Measurements from ENCODE around the gene PLCD3.

Gene PLCD3

DNA sequence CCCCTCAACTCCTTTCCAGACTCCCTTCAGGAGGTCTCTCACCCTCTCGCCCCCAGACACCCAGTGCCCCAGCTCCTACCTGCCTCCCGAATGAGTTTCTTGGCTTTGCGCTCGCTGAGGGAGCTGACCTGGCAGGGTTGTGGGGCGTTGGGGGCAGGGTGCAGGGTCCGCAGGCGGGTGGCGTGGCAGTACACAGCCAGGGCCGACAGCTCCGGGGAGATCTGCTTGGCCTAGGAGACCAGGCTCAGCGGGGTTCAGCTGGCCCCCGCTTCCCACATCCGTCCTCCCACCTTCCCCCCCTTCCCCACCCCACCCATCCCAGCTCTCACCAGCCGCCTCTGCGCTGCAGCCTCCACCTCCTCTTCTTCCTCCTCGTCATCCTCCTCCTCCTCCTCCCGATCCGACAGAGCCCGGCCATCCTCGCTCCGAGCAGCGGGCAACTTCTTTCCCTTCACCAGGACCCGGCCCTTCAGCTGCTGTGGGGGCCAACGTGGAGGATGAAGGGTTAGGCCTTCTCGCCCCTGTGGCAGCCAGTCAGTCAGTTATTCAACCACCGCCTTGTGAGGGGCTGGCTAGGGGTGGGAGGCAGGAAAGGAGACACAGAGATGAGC, 17.2 kb downstream of the PLCD3 start:
- DNase-seq, result no peak

DNA sequence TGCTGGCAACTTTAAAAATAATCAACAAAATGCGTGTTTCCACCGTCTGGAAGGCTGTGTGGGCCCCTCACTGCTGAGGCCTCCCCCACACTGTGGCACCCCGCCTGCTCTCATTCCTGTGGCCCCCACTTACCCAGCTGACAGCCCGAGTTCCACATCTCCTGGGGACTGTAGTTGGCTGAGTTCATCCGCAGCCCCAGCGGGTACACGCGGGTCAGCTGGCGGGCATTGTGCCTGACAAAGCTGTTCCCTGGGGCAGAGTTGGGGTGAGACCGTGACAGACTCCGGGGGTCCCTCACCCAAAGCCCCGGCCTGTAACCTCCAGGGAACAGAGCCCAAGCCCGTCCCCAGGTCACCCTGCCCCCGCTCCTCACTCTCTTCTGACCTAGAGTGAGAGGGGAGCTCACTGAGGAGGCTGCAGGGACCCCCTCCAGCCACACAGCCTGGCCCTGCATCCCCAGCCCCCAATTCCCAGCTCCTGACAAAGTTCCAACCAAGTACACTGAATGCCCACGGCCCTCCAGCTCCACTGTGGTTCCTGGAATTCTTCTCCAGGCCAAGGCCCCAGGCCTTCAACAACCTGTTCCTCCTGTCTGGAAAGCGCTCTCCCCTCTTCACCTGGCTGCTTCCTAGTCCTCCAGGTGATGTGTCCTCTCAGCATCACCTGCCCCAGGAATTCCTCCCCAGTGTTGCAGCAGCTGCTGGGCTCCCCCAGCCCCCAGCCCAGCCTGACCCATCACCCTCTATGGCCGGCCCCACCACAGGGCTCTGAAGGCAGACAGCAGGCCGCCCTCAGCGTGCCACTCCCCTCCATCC, 18.0 kb downstream of the PLCD3 start:
- DNase-seq, result no peak

DNA sequence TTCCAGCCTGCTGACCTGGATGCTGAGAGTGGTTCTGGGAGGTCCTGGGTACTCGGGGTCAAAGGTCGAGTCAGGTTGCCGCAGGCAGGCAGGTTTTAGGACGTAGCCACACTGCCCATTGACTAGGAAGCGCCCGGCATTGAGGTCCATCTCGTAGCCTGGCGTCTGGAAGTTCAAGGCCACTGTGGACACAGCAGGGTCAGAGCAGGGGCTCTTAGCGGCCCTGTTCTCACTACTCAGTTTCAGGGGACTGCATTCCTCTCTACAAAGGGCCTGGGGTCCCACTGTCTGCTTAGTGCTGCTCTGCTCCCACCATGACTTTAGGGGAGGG, 18.9 kb downstream of the PLCD3 start:
- DNase-seq, result no peak

DNA sequence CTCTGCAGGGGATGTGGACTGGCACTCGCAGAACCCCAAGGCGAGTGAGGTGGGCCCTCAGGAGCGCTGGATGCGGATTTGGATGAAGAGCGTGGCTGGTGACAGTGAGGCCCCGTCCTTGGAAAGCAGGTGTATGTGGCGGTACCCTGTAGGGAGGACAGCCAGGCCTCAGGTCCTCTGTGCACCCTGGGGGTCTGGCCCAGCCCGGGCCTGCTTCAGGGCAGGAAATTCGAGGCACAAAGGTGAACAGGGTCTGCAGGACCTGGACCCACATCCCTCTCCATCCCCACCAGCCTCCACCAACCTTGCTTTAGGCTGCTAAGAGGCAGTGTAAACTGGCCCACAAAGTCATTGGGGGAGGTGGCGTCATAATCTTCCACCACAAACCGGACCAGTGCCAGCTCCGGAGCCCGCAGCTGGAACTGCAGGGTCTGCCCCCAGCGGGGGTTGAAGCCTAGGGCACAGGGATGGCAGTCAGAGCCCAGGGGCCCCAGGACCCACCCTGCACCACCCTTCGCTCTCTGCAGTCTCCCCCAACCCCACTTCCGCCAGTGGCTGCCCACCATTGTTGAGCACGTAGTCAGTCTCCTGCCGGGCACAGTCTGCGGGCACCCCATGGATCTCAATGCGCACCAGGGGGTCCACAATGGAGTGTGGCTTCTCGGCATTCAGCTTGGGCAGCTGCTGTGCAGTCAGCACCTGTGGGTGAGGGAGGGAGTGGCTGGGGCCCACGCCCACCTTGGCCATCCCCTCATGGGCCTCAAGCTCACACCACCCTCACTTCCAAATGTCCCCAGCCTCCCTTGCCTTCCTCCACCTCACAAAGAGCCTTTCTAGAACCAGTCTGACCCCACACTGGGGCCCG, 19.5 kb downstream of the PLCD3 start:
- DNase-seq, result no peak

DNA sequence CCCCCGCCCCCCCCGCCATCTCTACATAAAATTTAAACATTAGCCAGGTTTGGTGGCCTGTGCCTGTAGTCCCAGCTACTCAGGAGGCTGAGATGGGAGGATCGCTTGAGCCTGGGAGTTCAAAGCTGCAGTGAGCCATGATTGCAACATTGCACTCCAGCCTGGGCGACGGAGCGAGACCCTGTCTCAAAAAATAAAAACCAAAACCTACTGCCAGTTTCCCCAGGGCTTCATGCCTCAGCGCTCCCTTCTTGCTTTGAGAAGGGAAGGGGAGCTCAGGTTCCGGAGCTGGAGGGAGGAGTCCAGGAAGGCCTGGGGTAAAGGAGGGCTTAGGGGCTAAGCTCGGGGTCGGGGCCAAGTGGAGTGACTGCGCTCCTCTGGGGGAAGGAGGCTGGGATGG, 20.5 kb downstream of the PLCD3 start:
- no peak for DNase-seq

DNA sequence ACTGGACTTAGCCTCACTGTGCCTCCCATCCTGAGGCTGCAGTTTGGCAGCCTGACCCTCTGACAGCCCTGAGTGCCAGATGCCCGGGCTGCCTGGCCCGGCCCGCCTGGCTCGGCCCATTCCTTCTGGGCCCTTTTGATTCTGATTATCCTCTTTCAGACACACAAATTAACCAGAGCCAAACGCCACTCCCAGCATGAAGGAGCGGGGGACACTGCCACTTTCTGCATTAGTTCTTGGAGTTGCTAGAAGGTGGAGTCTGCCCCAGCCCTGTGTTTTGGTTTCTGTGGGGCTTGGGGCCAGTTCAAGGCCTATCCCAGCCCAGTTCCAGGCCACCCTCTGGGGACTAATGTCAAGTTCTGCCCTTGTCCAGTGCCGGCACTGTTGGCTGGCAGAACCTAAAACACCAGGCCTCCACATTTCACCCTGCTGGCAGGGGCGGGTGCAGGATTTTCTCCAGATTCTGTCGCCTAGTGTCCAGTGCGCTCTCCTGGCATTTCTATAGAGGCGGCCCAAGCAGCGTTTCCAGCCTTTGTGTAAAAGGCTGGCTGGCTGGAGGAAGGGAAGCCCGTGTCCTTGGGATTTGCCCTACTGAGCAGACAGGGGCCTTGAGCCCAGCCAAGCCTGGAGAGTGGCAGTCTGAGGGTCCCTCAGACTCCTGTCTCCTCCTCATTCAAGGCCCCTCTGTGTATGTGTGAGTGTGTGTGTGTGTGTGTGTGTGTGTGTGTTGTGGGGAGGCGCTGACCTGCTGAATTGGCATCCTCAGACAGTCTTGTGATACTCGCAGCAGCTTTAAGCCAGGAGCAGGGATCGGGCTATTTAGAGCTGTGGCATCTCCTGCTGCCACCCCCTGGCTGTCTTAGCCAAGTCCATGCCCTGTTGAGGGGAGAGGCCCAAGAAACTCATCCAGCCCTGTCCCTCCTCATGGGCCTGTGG, 21.4 kb downstream of the PLCD3 start:
- DNase-seq, result no peak

DNA sequence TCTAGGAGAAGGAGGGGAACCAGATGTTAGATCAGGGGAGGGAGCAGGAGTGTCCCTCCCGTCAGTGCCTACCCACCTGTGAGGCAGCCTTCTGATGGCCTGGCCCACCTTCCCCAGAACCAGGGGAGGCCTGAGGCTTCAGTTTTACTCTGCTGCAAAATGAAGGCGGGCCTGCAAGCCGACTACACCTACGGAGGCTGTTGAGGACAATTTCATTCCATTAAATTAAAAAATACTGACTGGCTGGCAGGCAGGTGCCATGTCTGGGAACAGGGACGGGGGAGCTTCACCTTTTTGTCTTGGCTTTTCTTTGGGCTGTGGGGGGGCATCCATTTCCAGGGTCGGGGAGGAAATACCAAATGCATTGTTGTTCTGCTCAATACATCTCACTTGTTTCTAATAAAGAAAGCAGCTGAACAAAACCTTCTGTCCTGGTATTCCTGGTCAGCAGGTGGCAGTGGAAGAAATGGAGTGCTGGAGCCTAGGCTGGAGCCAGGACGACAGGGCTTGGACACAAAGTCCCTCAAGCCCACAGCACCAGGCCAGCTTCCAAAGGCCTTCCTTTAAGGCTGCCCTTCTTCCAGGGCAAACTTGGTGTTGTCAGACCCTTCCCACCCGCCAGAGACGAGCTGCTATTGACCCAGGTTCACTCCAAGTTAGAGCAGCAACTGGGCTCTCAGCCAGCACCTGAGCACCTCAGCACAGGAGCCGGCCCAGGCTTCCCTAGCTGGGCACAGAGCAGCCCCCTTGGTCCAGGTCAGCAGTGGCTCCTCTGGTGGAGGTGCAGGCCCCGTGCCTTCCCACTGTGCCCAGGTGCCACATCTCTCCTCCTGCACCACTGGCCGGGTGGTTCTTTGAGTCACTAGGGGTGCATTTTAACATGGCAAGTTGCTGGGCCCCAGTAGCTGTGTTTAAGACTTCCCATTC, 23.5 kb downstream of the PLCD3 start:
- DNase-seq, result no peak

DNA sequence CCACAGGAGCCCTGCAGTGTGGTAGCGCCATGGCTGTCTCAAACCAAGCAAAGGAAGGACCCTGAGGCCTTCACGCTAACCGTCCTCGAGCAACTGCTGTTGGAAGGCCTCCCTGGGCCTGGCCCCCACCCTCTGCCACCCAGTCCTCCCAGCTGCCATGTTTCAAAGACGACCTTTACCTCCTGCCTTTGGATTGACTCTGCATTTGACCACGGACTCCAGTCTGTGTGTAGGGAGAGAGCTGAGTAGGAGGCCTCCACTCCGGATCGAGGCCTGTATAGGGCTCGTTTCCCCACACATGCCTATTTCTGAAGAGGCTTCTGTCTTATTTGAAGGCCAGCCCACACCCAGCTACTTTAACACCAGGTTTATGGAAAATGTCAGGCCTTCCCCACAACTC, 24.3 kb downstream of the PLCD3 start:
- DNase-seq, result no peak

DNA sequence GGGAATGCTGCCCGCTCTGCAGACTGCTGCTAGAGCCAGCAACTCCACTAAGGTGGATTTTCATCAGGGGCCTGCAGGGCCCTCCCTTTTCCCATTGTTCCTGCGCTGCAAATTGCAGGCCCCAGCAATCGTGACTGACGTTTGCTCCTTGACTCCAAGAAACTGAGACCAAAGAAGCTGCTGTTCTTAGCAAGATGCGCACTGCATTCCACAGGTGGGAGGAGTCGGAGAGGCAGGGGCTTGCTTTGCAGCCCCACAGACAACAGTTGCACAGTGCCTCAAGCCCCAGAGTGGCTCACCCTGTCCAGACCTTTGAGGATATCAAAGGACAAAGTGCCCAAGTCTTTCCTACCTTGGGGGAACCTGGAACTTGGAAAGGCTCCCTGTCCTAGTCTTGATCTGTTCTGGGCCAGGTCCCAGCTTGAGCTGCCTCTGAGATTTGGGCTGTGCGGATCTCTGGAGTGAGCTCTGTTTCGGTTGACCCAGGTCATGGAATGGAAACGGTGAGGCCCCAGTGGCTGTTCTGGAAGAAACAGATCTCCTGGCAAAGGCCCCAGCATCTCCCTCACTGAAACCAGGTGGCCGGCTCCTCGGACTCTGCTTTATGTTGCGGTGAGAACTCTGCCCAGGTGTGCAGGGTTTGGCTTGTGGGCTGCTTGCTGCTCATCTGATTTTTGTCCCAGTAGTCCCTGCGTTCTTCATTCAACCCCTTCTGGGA, 24.9 kb downstream of the PLCD3 start:
- no peak for DNase-seq

DNA sequence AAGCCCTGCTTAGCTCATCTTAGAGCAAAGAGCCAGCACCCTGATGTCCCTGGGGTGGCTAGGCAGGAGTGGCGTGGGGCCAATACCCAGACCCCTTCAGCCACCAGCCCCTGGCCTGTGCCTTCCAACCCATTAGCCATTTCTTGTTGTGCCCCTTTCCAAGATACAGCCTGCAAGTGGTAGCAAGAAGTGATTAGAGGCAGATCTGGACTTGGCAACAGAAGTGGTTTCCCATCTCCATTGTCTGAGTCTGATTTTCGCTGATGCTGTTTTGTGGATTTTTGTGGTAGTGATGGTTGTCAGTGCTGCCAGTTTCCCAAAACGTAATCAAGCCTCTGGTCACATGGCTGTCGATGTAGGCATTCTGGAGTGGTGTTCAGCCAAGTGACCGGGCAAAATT, 25.7 kb downstream of the PLCD3 start:
- DNase-seq, result no peak

DNA sequence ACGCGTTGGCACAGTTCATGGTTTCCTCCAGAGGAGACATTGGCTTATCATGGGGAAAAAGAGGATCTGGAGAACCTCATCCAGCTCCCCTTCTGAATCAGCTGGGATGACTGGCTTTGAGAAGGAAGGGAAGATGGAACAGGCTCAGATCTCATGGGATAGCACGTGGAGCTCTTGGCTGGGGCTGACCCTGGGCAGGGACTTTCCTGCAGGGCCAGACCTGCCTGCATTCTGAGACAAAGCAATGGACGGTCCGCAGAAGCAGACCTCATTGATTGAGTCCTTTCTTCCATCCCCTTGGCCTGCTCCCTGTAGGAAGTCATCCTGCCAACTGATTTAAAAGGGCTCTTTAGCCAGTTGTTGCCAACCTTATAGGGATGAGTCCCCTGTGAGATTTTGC, 26.2 kb downstream of the PLCD3 start:
- DNase-seq, result no peak

DNA sequence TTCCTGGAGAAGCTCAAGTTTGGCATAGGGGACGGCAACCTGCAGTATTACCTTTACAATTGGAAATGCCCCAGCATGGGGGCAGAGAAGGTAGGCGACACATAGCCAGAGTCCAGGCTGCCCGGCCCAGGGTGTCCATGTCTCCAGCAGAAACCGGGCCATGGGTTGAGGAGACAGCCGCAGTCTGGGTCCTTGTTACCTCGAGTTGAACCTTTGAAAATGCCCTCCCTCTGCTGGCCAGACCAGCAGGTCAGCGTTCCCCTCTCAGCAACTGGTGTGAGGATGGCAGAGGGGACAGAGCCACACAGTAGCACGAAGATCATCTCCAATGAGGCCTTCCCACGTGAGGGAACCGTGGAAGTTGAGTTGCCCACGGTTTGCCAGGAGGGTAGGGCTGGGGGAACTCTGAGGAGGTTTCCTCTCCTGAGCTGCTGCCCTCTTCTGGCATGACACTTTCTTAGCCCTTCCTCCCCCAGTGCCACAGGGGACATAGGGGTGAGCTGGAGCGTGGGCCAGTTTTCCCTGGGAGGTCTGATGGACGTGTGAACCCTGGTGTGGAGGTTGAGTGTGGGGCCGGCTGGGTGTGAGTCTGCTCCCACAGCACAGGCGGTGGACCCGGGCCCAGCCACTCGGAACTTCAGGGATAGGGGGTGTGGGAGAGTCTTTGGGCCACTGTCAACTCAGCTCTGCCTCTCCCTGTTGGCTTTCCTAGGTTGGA, 27.2 kb downstream of the PLCD3 start:
- DNase-seq, result no peak

DNA sequence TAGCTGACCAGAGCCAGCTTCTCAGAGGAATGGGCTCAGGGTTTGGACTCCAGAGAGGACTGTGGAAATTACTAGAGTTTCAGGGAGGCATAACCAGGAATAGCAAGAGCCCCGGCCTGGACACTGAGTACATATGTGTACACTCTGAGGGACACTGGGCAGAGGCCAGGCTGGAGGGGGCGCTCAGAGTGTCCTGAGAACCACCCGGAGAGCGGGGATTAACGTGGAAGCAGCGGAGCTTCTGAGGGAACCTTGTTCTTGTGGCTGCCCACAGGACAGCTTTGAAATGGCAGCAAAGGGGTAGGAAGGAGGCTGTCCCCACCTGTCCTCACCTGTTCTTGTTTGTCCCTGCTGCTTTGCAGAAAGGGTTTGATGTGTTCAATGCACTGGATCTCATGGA, 27.8 kb downstream of the PLCD3 start:
- DNase-seq, result no peak

DNA sequence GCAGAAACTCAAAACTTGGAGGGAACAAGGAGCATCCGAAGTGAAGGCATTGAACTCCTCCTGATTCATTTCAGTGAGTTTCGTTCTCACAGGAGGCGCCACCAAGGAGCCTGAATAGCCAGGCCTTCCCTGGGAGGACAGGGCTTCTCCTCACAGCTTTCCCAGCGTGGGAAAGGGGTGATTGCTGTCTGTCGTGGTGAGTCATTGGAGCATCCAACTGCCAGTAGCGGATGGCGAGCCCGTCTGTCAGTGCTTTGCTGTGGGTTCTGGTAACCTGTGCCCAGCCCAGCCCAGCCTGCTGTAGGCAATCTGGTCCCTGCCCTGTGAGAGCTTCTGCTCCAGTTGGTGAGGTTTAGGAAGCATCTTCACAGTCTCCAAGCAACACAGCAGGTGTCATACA, 28.3 kb downstream of the PLCD3 start:
- no peak for DNase-seq

DNA sequence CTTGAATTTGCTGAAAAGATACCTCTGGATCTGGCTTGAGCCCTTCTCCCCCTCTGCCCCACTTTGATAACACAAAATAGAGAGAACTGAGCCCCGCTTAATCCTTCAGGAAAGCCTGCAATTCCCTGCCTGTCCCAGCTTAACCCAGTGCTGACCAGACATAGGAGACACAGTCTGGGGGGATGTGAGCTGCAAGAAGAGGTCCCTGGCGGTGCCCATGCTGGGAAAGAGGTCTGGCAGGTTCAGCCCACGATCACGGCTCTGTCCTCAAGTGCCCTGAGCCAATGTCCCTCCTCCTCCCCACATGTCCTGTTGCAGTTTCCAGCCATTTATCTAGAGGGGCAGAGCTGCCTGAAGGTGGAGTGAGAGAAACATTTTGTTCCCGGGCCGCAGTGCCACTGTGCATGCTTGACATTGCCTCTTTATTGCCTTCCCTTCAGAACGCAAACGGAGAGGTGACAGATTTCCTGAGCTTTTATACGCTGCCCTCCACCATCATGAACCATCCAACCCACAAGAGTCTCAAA, 29.0 kb downstream of the PLCD3 start:
- no peak for DNase-seq

DNA sequence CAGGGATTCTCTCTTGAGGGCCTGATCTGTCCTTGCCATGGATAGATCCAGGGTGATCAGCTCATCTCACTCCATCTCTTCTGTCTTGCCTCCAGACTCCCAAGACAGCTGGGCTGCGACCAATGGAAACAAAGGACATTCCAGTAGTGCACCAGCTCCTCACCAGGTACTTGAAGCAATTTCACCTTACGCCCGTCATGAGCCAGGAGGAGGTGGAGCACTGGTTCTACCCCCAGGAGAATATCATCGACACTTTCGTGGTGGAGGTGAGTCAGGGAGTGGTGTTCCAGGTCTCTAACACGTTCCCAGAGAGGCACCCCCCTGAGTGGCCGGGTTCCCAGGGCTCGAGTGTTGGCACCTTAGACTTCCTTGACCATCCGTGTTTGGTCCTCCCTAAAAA, 29.5 kb downstream of the PLCD3 start:
- no peak for DNase-seq

DNA sequence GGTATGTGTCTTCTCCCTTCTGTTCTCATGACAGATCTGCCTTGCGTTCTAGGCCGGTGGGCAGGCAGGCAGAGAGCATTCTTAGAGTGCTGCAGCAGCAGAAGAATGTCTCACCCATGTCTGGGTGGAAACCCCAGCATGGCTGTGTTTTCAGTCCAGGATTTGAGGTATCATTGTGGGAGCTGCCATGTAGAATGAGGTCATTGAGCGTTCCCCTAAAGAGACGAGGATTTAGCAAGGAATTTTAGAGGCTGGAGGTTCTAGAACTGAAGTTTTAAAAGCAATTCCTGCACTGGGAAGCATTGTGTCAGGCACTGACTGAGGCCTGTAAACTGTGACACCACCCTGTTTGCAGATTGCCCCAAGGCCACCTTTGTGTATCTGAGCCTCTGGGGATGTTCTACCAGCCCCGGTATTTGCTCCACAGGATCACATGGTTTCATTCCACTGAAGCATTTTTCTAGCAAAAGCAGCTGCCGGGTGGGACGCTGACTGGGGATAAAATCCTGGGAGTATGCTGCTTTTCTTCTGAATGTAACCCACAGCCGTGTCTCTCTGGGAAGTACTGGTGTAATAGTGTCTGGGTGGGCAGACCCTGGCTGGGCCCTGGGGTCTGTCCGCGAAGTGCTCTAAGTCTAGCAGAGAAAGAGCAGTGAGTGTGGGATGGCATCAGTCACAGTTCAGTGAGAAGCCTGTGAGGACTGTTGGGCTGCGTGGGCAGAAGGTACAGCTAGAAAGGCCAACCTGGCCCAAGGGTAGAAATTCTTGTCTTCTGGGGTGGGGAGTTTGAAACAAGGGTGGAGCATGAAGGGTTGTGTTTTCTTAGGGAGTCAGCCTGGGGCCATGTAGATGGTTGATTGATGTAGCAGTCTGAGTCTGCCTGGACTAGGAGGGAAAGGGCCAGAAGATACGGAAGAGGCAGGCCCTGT, 30.2 kb downstream of the PLCD3 start:
- no peak for DNase-seq

DNA sequence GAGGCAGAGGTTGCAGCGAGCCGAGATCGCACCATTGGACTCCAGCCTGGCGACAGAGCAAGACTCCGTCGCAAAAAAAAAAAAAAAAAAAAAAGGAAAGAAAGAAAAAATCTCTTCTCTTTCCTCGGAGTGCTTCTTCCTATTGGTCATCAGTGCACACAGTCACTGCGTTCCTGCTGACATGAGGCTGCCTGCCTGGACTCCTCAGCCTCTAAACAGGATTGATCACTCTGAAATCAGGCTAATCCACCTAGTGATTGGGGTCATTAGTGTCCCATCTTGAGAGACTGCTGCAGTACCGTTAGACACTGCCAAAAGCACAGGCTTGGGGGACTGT, 30.8 kb downstream of the PLCD3 start:
- no peak for DNase-seq
